ENCODE data around the gene HLA-DPA1. TPM values are rescaled to one million over a fixed set of nuclear protein-coding genes. Genes with fewer than 3 reads are reported as not detected.
"Not testable (repeated sequence)": the region's sequence is repeated elsewhere in the genome, so short reads cannot be mapped to it uniquely, and the experiment has no call there.

Gene HLA-DPA1
- 10 to 100 TPM in 9 of 10 donors, 1 to 10 TPM in 1; 8.1 to 21.8 (median 13.4) TPM for polyA plus RNA-seq (ENCODE audit: insufficient read length in 10 of 10)
- long read RNA-seq, donor 1, partial matches to known transcripts = 5 of 6 reads
- long read RNA-seq, donor 1, other reads (novel, unspliced or antisense) = 0 of 6 reads
- long read RNA-seq, donor 2 = 0 reads
- long read RNA-seq, donor 3 = 0 reads
- long read RNA-seq, donor 4 = 0 reads
- long read RNA-seq, donor 5 = 0 reads
- long read RNA-seq, donor 6, partial matches to known transcripts = 6 of 6 reads
- long read RNA-seq, donor 6, other reads (novel, unspliced or antisense) = 0 of 6 reads
- long read RNA-seq, donor 7 = 0 reads
- long read RNA-seq, donor 8, partial matches to known transcripts = 5 of 5 reads
- long read RNA-seq, donor 8, other reads (novel, unspliced or antisense) = 0 of 5 reads
- long read RNA-seq, donor 9 = 0 reads

- peak in 2 of 3 donors; percentile 16 to 18 for DNase-seq
Observed at GRCh38 chr6:33073431-33073871, at the start of gene HLA-DPA1. TSS of gene HLA-DPA1 (minus strand) at chr6:33073649.

GRCh38 chr6:33123181-33123580, 49.7 kb upstream of the HLA-DPA1 start:
- DNase-seq = no peak

GRCh38 chr6:33120001-33120400, 46.6 kb upstream of the HLA-DPA1 start:
- no peak for DNase-seq

- peak; percentile 31 to 61 (median 49) for DNase-seq
Observed at GRCh38 chr6:33118525-33119123, 45.2 kb upstream of the HLA-DPA1 start.

GRCh38 chr6:33117811-33118277, 44.4 kb upstream of the HLA-DPA1 start:
- DNase-seq = no peak

GRCh38 chr6:33116841-33117711, 43.6 kb upstream of the HLA-DPA1 start:
- peak in 1 of 3 donors; percentile 18 for DNase-seq

GRCh38 chr6:33116417-33116816, 43.0 kb upstream of the HLA-DPA1 start:
- no peak for DNase-seq

- no peak for DNase-seq
Observed at GRCh38 chr6:33114406-33114805, 41.0 kb upstream of the HLA-DPA1 start.

- no peak for DNase-seq
Observed at GRCh38 chr6:33113755-33114154, 40.3 kb upstream of the HLA-DPA1 start.

GRCh38 chr6:33112148-33112547, 38.7 kb upstream of the HLA-DPA1 start:
- DNase-seq = peak; percentile 31 to 67 (median 46)

GRCh38 chr6:33108307-33108706, 34.9 kb upstream of the HLA-DPA1 start:
- no peak for DNase-seq

GRCh38 chr6:33107641-33108040, 34.2 kb upstream of the HLA-DPA1 start:
- no peak for DNase-seq

- DNase-seq = no peak
Observed at GRCh38 chr6:33105916-33106871, 32.7 kb upstream of the HLA-DPA1 start.

GRCh38 chr6:33105386-33105785, 31.9 kb upstream of the HLA-DPA1 start:
- DNase-seq = no peak

GRCh38 chr6:33104887-33105286, 31.4 kb upstream of the HLA-DPA1 start:
- DNase-seq = no peak

- DNase-seq = no peak
Observed at GRCh38 chr6:33103776-33104175, 30.3 kb upstream of the HLA-DPA1 start.

- not testable (repeated sequence) for DNase-seq
Observed at GRCh38 chr6:33101121-33101737, 27.8 kb upstream of the HLA-DPA1 start.

GRCh38 chr6:33095681-33096080, 22.2 kb upstream of the HLA-DPA1 start:
- no peak for DNase-seq

- DNase-seq = no peak
Observed at GRCh38 chr6:33093855-33094254, 20.4 kb upstream of the HLA-DPA1 start.

- no peak for DNase-seq
Observed at GRCh38 chr6:33092385-33092784, 18.9 kb upstream of the HLA-DPA1 start.
